Measurements from ENCODE around the gene ERCC2.

GRCh38 chr19:45306518-45307027 is 63.8 kb downstream of the ERCC2 start:
- no peak for TF ChIP-seq CTCF (IDR thresholded peaks at IDR 0.05)
- TF ChIP-seq POLR2A (IDR thresholded peaks at IDR 0.05): no peak

Measured in testis (tissue), 2 donors.